GM12878 (cell line): ENCODE measurements around the gene FFAR1. TPM values are rescaled to one million over a fixed set of nuclear protein-coding genes. Genes with fewer than 3 reads are reported as not detected.
A peak's percentile ranks its signal among the peaks of the same experiment; 100 is the strongest.

Source experiments
- ATAC-seq: fragments of 200-7000 bp; cut with Tn5 transposase; 3 replicates; pipeline ENCODE4 v1.9.1; 2020; ENCODE audit warnings: mild to moderate bottlenecking, moderate library complexity
- BruUV-seq: library from RNA; stranded (reverse); fragments of 400-500 nt; replicated peaks from 2 replicates; lab custom pipeline; 2021; lab: Mats Ljungman, UMichigan
- CTCF ChIA-PET: fragments of 300-600 bp; sonication (Branson Sonifier 250); formaldehyde crosslinking; extraction: SDS; loops from one replicate; lab custom pipeline; 2021; ENCODE audit warnings: inconsistent platforms; lab: Yijun Ruan, JAX
- POLR2A ChIA-PET: fragments of 350-600 bp; formaldehyde crosslinking; extraction: SDS; loops from one replicate; lab custom pipeline; 2021; ENCODE audit warnings: inconsistent platforms; lab: Charles Lee
- RAD21 ChIA-PET: fragments of 300-600 bp; sonication (Branson Sonifier 250); formaldehyde crosslinking; loops from one replicate; lab custom pipeline; 2023; ENCODE audit warnings: antibody characterized with exemption; ENCODE audit not compliant: unreplicated experiment; lab: Charles Lee
- SMC1A ChIA-PET: fragments of 300-600 bp; sonication (Branson Sonifier 250); formaldehyde crosslinking; loops from one replicate; lab custom pipeline; 2023; ENCODE audit not compliant: unreplicated experiment, uncharacterized antibody; lab: Charles Lee
- DNase-seq: peaks from one replicate; pipeline ENCODE4 v3.0.0-alpha.2; 2011; ENCODE audit warnings: low read depth, low spot score
- FAIRE-seq: peaks from 3 replicates; lab custom pipeline; 2011; peaks lifted over from hg19 to GRCh38; lab: Jason Lieb, UNC
- H2AFZ ChIP-seq: 2 replicates; pipeline ENCODE4 v1.6.0; 2011; ENCODE audit warnings: low read depth, low read length, control low read depth; ENCODE audit not compliant: control insufficient read depth
- H3K27ac ChIP-seq: 2 replicates; pipeline ENCODE4 v1.5.1; 2011; ENCODE audit warnings: control low read depth; ENCODE audit not compliant: control insufficient read depth, insufficient read depth
- H3K27me3 ChIP-seq, 2 experiments: replicated peaks in 1 of 2; 2 replicates each; pipeline versions ENCODE4 v1.6.0 to v1.6.1; 2011; ENCODE audit warnings: low read length in 1 of 2; ENCODE audit not compliant: control insufficient read depth in 2 of 2, insufficient read depth in 2 of 2
- H3K36me3 ChIP-seq, 2 experiments: 2 replicates each; pipeline ENCODE4 v1.5.1; 2011; ENCODE audit warnings: low read length in 1 of 2; ENCODE audit not compliant: control insufficient read depth in 2 of 2, insufficient read depth in 2 of 2
- H3K4me1 ChIP-seq: 2 replicates; pipeline ENCODE4 v1.6.1; 2011; ENCODE audit warnings: mild to moderate bottlenecking, low read length, moderate library complexity, mixed read lengths; ENCODE audit not compliant: control insufficient read depth, insufficient read depth
- H3K4me2 ChIP-seq: 2 replicates; pipeline ENCODE4 v1.6.0; 2011; ENCODE audit warnings: control low read depth; ENCODE audit not compliant: control insufficient read depth, insufficient read depth
- H3K4me3 ChIP-seq: fragments of 200-600 bp; sonication (generic); 2 replicates; pipeline ENCODE4 v1.5.1; 2016
- H3K79me2 ChIP-seq: 2 replicates; pipeline ENCODE4 v1.6.0; 2011; ENCODE audit warnings: low read length; ENCODE audit not compliant: control insufficient read depth, insufficient read depth
- H3K9ac ChIP-seq: 2 replicates; pipeline ENCODE4 v1.8.0; 2011; ENCODE audit warnings: low read length, control low read depth, mixed read lengths; ENCODE audit not compliant: control insufficient read depth, insufficient read depth
- H3K9me3 ChIP-seq: replicated peaks from 3 replicates; pipeline ENCODE4 v1.5.1; 2011; ENCODE audit warnings: mild to moderate bottlenecking, low read length; ENCODE audit not compliant: control insufficient read depth, insufficient read depth
- H4K20me1 ChIP-seq: 2 replicates; pipeline ENCODE4 v1.6.0; 2011; ENCODE audit not compliant: control insufficient read depth, insufficient read depth
- CBX3 ChIP-seq: fragments of 200-600 bp; sonication (generic); IDR thresholded peaks from 2 replicates; pipeline ENCODE4 v1.6.1; 2016; ENCODE audit warnings: low read depth, borderline replicate concordance
- HDAC2 ChIP-seq: fragments of 200-600 bp; sonication (generic); IDR thresholded peaks from 2 replicates; pipeline ENCODE4 v1.6.1; 2017
- HDGF ChIP-seq: fragments of 450-650 bp; IDR thresholded peaks from 2 replicates; pipeline ENCODE4 v1.6.1; 2016; ENCODE audit warnings: antibody characterized with exemption
- IRF3 ChIP-seq: fragments of 450-650 bp; IDR thresholded peaks from 2 replicates; pipeline ENCODE4 v1.6.1; 2014; ENCODE audit warnings: mild to moderate bottlenecking
- POLR2AphosphoS5 ChIP-seq: IDR thresholded peaks from 2 replicates; pipeline ENCODE4 v1.6.1; 2011; ENCODE audit warnings: mild to moderate bottlenecking, low read length, inconsistent platforms
- POU2F2 ChIP-seq: IDR thresholded peaks from 3 replicates; pipeline ENCODE4 v1.6.1; 2011; ENCODE audit warnings: low read depth, mild to moderate bottlenecking, low read length, borderline replicate concordance
- SMAD5 ChIP-seq: IDR thresholded peaks from 2 replicates; pipeline ENCODE4 v1.6.1; 2016; ENCODE audit warnings: antibody characterized with exemption, low read depth
- STAT3 ChIP-seq: IDR thresholded peaks from 2 replicates; pipeline ENCODE4 v1.6.1; 2011; ENCODE audit warnings: low read depth, low read length, improper control_type of control experiment
- ZNF24 ChIP-seq: fragments of 450-650 bp; IDR thresholded peaks from 2 replicates; pipeline ENCODE4 v1.6.1; 2017; ENCODE audit warnings: antibody characterized with exemption, mild to moderate bottlenecking
- WGBS: methylation state at CpG from one replicate; pipeline ENCODE4 v1.1.6; 2016; ENCODE audit warnings: low lambda C conversion rate; ENCODE audit not compliant: insufficient replicate concordance, insufficient coverage; ENCODE audit errors: missing lambda C conversion rate; 5-methylcytosine and 5-hydroxymethylcytosine counted together
- in situ Hi-C: fragments of 300-500 bp; cut with MboI; formaldehyde crosslinking; loops from 9 replicates; pipeline ENCODE4 v1.14.3; 2018; ENCODE audit warnings: mixed read lengths
- intact Hi-C: fragments of 100-400 bp; cut with micrococcal nuclease; formaldehyde crosslinking; loops from one replicate; pipeline ENCODE4 v1.14.2; 2022; ENCODE audit not compliant: unreplicated experiment
- polyA plus RNA-seq, 11 experiments: library from polyadenylated mRNA; depleted of rRNA in 4 of 11; unstranded in 6 of 11; stranded (reverse) in 5 of 11; fragments of >200 nt; fragmentation: Nextera tagmentation in 4 of 11; fragmentation: Illumina TruSeq in 1 of 11; extraction: Ambion mirVana in 4 of 11; extraction: Trizol in 1 of 11; gene quantifications; 1 replicate in 1 of 11; 2 replicates in 10 of 11; pipeline versions ENCODE4 v1.2.1 to v1.2.3, GENCODE V29; 2011 to 2016; ENCODE audit warnings: inconsistent platforms in 2 of 11, missing spikeins in 2 of 11, low read depth in 1 of 11
- total RNA-seq, 4 experiments: library from RNA; depleted of rRNA in 3 of 4; stranded (reverse); fragments of >200 nt in 3 of 4; fragmentation: Illumina TruSeq in 1 of 4; extraction: Trizol in 1 of 4; gene quantifications; 2 replicates each; pipeline versions ENCODE4 v1.2.1 to v1.2.3, GENCODE V29; 2013 to 2021
- TF ChIP-seq, protein P1 (sequence below): fragments of 450-650 bp; formaldehyde crosslinking; IDR thresholded peaks from 2 replicates; pipeline ENCODE4 v1.5.0; 2022; ENCODE audit warnings: mild to moderate bottlenecking, missing genetic modification characterization
- TF ChIP-seq, protein P2 (sequence below): fragments of 450-650 bp; IDR thresholded peaks from 2 replicates; pipeline ENCODE4 v1.6.1; 2017; ENCODE audit warnings: low read depth, mild to moderate bottlenecking, moderate library complexity
- TF ChIP-seq, protein P3 (sequence below): fragments of 450-650 bp; IDR thresholded peaks from 2 replicates; pipeline ENCODE4 v1.6.1; 2016; ENCODE audit warnings: mild to moderate bottlenecking

The FFAR1 gene
- total and polyA plus RNA-seq, 10 of the 15 experiments (the other 5 are each of a cell fraction or from before 2014, with no cell fraction given) = 0.05 to 0.62 (median 0.14) TPM; not detected in 2

DNA sequence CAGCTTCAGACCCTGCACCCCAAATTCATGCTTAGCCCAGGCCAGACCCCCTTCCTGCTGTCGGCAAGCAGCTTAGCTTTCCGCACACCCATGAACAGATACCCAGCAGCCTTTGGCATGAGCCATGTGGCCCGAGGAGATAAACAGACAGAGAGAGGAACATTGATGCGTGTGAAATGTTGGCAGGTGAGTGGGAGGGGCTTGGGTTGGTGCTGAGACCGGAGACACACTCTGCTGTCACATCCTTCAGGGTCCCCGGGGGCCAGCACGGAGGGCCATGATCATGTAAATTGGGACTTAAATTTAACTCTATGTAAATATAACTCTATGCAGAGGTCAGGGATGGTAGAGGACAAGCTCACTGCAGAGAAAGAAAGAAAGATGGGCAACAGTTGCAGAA, 17.2 kb upstream of the FFAR1 start (continued):
- TF ChIP-seq, protein P1, sequence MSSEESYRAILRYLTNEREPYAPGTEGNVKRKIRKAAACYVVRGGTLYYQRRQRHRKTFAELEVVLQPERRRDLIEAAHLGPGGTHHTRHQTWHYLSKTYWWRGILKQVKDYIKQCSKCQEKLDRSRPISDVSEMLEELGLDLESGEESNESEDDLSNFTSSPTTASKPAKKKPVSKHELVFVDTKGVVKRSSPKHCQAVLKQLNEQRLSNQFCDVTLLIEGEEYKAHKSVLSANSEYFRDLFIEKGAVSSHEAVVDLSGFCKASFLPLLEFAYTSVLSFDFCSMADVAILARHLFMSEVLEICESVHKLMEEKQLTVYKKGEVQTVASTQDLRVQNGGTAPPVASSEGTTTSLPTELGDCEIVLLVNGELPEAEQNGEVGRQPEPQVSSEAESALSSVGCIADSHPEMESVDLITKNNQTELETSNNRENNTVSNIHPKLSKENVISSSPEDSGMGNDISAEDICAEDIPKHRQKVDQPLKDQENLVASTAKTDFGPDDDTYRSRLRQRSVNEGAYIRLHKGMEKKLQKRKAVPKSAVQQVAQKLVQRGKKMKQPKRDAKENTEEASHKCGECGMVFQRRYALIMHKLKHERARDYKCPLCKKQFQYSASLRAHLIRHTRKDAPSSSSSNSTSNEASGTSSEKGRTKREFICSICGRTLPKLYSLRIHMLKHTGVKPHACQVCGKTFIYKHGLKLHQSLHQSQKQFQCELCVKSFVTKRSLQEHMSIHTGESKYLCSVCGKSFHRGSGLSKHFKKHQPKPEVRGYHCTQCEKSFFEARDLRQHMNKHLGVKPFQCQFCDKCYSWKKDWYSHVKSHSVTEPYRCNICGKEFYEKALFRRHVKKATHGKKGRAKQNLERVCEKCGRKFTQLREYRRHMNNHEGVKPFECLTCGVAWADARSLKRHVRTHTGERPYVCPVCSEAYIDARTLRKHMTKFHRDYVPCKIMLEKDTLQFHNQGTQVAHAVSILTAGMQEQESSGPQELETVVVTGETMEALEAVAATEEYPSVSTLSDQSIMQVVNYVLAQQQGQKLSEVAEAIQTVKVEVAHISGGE (CRISPR knock-in tag) = no peak
- TF ChIP-seq POU2F2 (peak; percentile 88), CBX3 (no peak), HDAC2 (no peak), POLR2AphosphoS5 (peak; percentile 42; the same call in 1 of the 2 replicates)

DNA sequence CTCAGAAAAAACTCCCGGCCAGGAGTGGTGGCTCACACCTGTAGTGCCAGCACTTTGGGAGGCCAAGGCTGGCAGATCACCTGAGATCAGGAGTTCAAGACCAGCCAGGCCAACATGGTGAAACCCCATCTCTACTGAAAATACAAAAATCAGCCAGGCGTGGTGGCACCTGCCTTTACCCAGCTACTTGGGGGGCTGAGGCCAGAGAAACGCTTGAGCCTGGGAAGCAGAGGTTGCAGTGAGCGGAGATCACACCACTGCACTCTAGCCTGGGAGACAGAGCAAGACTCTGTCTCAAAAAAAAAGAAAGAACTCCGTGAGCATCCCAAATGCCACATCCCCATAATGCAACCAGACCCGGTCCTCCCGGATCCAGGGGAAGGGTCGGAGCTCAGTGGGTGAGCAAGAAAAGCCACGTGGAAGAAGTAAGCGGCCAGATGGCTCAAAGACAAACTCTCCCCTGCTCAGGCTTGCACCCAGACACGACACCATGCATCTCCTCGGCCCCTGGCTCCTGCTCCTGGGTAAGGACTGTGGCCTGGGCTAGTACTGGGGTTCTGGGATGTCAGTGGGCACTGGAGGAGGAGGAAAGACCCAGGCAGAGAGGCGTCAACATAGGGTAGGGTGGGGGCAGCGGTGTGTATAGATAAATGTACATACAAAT, 16.0 kb upstream of the FFAR1 start:
- DNase-seq (no peak), FAIRE-seq (no peak), ATAC-seq (no peak)
- Histone ChIP-seq H3K79me2 (peaks cover 67% of the 10 kb centered on the region), H3K36me3 (peaks cover 4 to 11% of the 10 kb centered on the region in 2 experiments; a peak in 3 of 4 replicates), H2AFZ (no peak overlapping the region), H3K4me2 (peak overlapping the region; percentile 96), H3K27ac (peak overlapping the region; percentile 93), H3K27me3 (no peaks in the 10 kb centered on the region), H3K4me1 (peaks cover 43% of the 10 kb centered on the region), H3K9ac (peak overlapping the region; percentile 82), H3K9me3 (no peaks in the 10 kb centered on the region), H3K4me3 (peak overlapping the region; percentile 92), H4K20me1 (no peaks in the 10 kb centered on the region)
- ChIA-PET SMC1A (interaction anchor here (0.6 to 9.8 kb wide), 9 partner anchors 9 to 138 kb away, joined by 3 to 152 read pairs (median 12); partner anchors contain the start of gene FFAR1), POLR2A (interaction anchor here (0.6 to 7.2 kb wide), 9 partner anchors 8 to 365 kb away, joined by 3 to 135 read pairs (median 11); partner anchors contain the start of gene FFAR1), CTCF (interaction anchor here (1.0 to 6.5 kb wide), 8 partner anchors 8 to 177 kb away, joined by 3 to 61 read pairs (median 4); partner anchors contain the start of gene FFAR1), RAD21 (interaction anchor here (0.6 to 9.4 kb wide), 10 partner anchors 8 to 131 kb away, joined by 3 to 127 read pairs (median 4); partner anchors contain the start of gene FFAR1)
- 2% methylated on average over 14 of the region's 14 CpGs for WGBS
- in situ Hi-C loops = loop anchor here (10.0 kb wide), 1 partner anchor 573 kb away; the partner anchor contains the start of genes HCST, NFKBID and TYROBP
- BruUV-seq = no TSS peak
- intact Hi-C loops = loop anchor here (2.0 kb wide), 1 partner anchor 15 kb away; the partner anchor contains the start of gene FFAR1
- TF ChIP-seq, protein P2, sequence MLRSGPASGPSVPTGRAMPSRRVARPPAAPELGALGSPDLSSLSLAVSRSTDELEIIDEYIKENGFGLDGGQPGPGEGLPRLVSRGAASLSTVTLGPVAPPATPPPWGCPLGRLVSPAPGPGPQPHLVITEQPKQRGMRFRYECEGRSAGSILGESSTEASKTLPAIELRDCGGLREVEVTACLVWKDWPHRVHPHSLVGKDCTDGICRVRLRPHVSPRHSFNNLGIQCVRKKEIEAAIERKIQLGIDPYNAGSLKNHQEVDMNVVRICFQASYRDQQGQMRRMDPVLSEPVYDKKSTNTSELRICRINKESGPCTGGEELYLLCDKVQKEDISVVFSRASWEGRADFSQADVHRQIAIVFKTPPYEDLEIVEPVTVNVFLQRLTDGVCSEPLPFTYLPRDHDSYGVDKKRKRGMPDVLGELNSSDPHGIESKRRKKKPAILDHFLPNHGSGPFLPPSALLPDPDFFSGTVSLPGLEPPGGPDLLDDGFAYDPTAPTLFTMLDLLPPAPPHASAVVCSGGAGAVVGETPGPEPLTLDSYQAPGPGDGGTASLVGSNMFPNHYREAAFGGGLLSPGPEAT = 0 out of 2 replicates have a peak, but pooled peaks have one; percentile 38
- 0 out of 2 replicates have a peak, but pooled peaks have one; percentile 40 for TF ChIP-seq HDGF
- TF ChIP-seq, protein P3, sequence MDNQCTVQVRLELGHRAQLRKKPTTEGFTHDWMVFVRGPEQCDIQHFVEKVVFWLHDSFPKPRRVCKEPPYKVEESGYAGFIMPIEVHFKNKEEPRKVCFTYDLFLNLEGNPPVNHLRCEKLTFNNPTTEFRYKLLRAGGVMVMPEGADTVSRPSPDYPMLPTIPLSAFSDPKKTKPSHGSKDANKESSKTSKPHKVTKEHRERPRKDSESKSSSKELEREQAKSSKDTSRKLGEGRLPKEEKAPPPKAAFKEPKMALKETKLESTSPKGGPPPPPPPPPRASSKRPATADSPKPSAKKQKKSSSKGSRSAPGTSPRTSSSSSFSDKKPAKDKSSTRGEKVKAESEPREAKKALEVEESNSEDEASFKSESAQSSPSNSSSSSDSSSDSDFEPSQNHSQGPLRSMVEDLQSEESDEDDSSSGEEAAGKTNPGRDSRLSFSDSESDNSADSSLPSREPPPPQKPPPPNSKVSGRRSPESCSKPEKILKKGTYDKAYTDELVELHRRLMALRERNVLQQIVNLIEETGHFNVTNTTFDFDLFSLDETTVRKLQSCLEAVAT = peak; percentile 14; the same call in 1 of the 2 replicates
- TF ChIP-seq SMAD5 = 0 out of 2 replicates have a peak, but pooled peaks have one; percentile 10
- TF ChIP-seq ZNF24 = no peak
- no peak for TF ChIP-seq STAT3
- TF ChIP-seq IRF3 = no peak
